GM11168 (cell line): Measurements from ENCODE around the gene STAMBP.
"Not testable (repeated sequence)": the region's sequence is repeated elsewhere in the genome, so short reads cannot be mapped to it uniquely, and the experiment has no call there.

Experiments used
- in situ Hi-C: fragments of 300-500 bp; cut with MboI; formaldehyde crosslinking; loops from one replicate; pipeline ENCODE4 v1.12.0; 2022; ENCODE audit warnings: low sequenced_read_pairs; ENCODE audit not compliant: unreplicated experiment

STAMBP gene

GRCh38 chr2:73877984-73878383 is 49.2 kb downstream of the STAMBP start:
- in situ Hi-C loops: not testable (repeated sequence)

GRCh38 chr2:73885406-73885805 is 56.6 kb downstream of the STAMBP start:
- in situ Hi-C loops: no loop called here

GRCh38 chr2:73886357-73886756 is 57.6 kb downstream of the STAMBP start:
- in situ Hi-C loops: no loop called here

- in situ Hi-C loops: not testable (repeated sequence)
Observed at GRCh38 chr2:73887596-73888353, 59.0 kb downstream of the STAMBP start.

GRCh38 chr2:73888388-73888787 is 59.6 kb downstream of the STAMBP start:
- in situ Hi-C loops: no loop called here

- in situ Hi-C loops: no loop called here
Observed at GRCh38 chr2:73889206-73889605, 60.4 kb downstream of the STAMBP start.

GRCh38 chr2:73890301-73891092 is 61.7 kb downstream of the STAMBP start:
- in situ Hi-C loops: no loop called here

GRCh38 chr2:73891276-73891901 is 62.6 kb downstream of the STAMBP start:
- in situ Hi-C loops: no loop called here

- in situ Hi-C loops: no loop called here
Observed at GRCh38 chr2:73892631-73893329, 64.0 kb downstream of the STAMBP start, which contains the start of gene ACTG2. Gene ACTG2 (plus strand): TSS chr2:73893008. CDS start chr2:73901312, 8,304 bp downstream.

GRCh38 chr2:73893764-73894474 is 65.2 kb downstream of the STAMBP start:
- in situ Hi-C loops: no loop called here

GRCh38 chr2:73894475-73894850 is 65.7 kb downstream of the STAMBP start:
- in situ Hi-C loops: no loop called here

- in situ Hi-C loops: no loop called here
Observed at GRCh38 chr2:73894877-73895276, 66.1 kb downstream of the STAMBP start.

- in situ Hi-C loops: no loop called here
Observed at GRCh38 chr2:73895473-73895872, 66.7 kb downstream of the STAMBP start.

GRCh38 chr2:73896362-73897239 is 67.8 kb downstream of the STAMBP start:
- in situ Hi-C loops: no loop called here

GRCh38 chr2:73897240-73897583 is 68.5 kb downstream of the STAMBP start:
- in situ Hi-C loops: no loop called here

- in situ Hi-C loops: no loop called here
Observed at GRCh38 chr2:73897934-73898333, 69.2 kb downstream of the STAMBP start.

- in situ Hi-C loops: no loop called here
Observed at GRCh38 chr2:73899801-73900336, 71.1 kb downstream of the STAMBP start.

- in situ Hi-C loops: no loop called here
Observed at GRCh38 chr2:73901143-73901542, 72.4 kb downstream of the STAMBP start.

GRCh38 chr2:73902284-73902683 is 73.5 kb downstream of the STAMBP start:
- in situ Hi-C loops: no loop called here
